ENCODE data around the gene NPHS2.

The NPHS2 gene

GRCh38 chr1:179554427-179554826 lies 21.3 kb downstream of the NPHS2 start:
- no peak for TF ChIP-seq PATZ1 (CRISPR knock-in tag; IDR thresholded peaks at IDR 0.05; ENCODE audit: borderline replicate concordance)
- TF ChIP-seq ESRRG (CRISPR knock-in tag; IDR thresholded peaks at IDR 0.05), result no peak
- no peak for TF ChIP-seq TOX (CRISPR knock-in tag; IDR thresholded peaks at IDR 0.05; ENCODE audit: borderline replicate concordance)
- no peak for TF ChIP-seq TCF4 (CRISPR knock-in tag; IDR thresholded peaks at IDR 0.05; ENCODE audit: borderline replicate concordance)
- no peak for TF ChIP-seq RARB (CRISPR knock-in tag; IDR thresholded peaks at IDR 0.05)
- no peak for TF ChIP-seq GLIS3 (CRISPR knock-in tag; IDR thresholded peaks at IDR 0.05)
- no peak for TF ChIP-seq ISL1 (CRISPR knock-in tag; IDR thresholded peaks at IDR 0.05)
- no peak for TF ChIP-seq ZC3H10 (CRISPR knock-in tag; IDR thresholded peaks at IDR 0.05)
- TF ChIP-seq ARNTL (CRISPR knock-in tag; IDR thresholded peaks at IDR 0.05; ENCODE audit: borderline replicate concordance, low read depth), result no peak
- ATAC-seq, result no peak

GRCh38 chr1:179550746-179551682 lies 24.7 kb downstream of the NPHS2 start:
- ATAC-seq, result peak; percentile 40; the same call in 1 of the 3 replicates
- TF ChIP-seq POU6F1 (CRISPR knock-in tag; IDR thresholded peaks at IDR 0.05; ENCODE audit: borderline replicate concordance, low read depth) (no peak), ISL1 (CRISPR knock-in tag; IDR thresholded peaks at IDR 0.05) (no peak), OSR1 (CRISPR knock-in tag; IDR thresholded peaks at IDR 0.05) (no peak), SNAI2 (CRISPR knock-in tag; IDR thresholded peaks at IDR 0.05) (no peak), ZNF70 (CRISPR knock-in tag; IDR thresholded peaks at IDR 0.05) (no peak), ZFP30 (CRISPR knock-in tag; IDR thresholded peaks at IDR 0.05) (no peak), RARB (CRISPR knock-in tag; IDR thresholded peaks at IDR 0.05) (no peak), ESRRG (CRISPR knock-in tag; IDR thresholded peaks at IDR 0.05) (no peak), ZFP3 (CRISPR knock-in tag; IDR thresholded peaks at IDR 0.05) (no peak), PATZ1 (CRISPR knock-in tag; IDR thresholded peaks at IDR 0.05; ENCODE audit: borderline replicate concordance) (no peak)
- TF ChIP-seq, protein P1, sequence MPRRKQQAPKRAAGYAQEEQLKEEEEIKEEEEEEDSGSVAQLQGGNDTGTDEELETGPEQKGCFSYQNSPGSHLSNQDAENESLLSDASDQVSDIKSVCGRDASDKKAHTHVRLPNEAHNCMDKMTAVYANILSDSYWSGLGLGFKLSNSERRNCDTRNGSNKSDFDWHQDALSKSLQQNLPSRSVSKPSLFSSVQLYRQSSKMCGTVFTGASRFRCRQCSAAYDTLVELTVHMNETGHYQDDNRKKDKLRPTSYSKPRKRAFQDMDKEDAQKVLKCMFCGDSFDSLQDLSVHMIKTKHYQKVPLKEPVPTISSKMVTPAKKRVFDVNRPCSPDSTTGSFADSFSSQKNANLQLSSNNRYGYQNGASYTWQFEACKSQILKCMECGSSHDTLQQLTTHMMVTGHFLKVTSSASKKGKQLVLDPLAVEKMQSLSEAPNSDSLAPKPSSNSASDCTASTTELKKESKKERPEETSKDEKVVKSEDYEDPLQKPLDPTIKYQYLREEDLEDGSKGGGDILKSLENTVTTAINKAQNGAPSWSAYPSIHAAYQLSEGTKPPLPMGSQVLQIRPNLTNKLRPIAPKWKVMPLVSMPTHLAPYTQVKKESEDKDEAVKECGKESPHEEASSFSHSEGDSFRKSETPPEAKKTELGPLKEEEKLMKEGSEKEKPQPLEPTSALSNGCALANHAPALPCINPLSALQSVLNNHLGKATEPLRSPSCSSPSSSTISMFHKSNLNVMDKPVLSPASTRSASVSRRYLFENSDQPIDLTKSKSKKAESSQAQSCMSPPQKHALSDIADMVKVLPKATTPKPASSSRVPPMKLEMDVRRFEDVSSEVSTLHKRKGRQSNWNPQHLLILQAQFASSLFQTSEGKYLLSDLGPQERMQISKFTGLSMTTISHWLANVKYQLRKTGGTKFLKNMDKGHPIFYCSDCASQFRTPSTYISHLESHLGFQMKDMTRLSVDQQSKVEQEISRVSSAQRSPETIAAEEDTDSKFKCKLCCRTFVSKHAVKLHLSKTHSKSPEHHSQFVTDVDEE (CRISPR knock-in tag; IDR thresholded peaks at IDR 0.05), result no peak

- ATAC-seq, result no peak
- TF ChIP-seq ZFP3 (CRISPR knock-in tag; IDR thresholded peaks at IDR 0.05), result no peak
- no peak for TF ChIP-seq TCF4 (CRISPR knock-in tag; IDR thresholded peaks at IDR 0.05; ENCODE audit: borderline replicate concordance)
- no peak for TF ChIP-seq BACH2 (CRISPR knock-in tag; IDR thresholded peaks at IDR 0.05; ENCODE audit: borderline replicate concordance)
- TF ChIP-seq ISL1 (CRISPR knock-in tag; IDR thresholded peaks at IDR 0.05), result no peak
- no peak for TF ChIP-seq POU6F1 (CRISPR knock-in tag; IDR thresholded peaks at IDR 0.05; ENCODE audit: borderline replicate concordance, low read depth)
- TF ChIP-seq CSRNP3 (CRISPR knock-in tag; IDR thresholded peaks at IDR 0.05), result no peak
- TF ChIP-seq ZNF565 (CRISPR knock-in tag; conservative IDR thresholded peaks at IDR 0.05; ENCODE audit: low read depth), result no peak
- TF ChIP-seq ZNF70 (CRISPR knock-in tag; IDR thresholded peaks at IDR 0.05), result no peak
- TF ChIP-seq OSR1 (CRISPR knock-in tag; IDR thresholded peaks at IDR 0.05), result no peak
- no peak for TF ChIP-seq PATZ1 (CRISPR knock-in tag; IDR thresholded peaks at IDR 0.05; ENCODE audit: borderline replicate concordance)
Observed at GRCh38 chr1:179549368-179549700, 26.4 kb downstream of the NPHS2 start.

Measured in SK-N-SH treated with all-trans-retinoic acid at 6 μM for 48 hours (cell line).